NOMO-1 treated with DMSO at 0.1 percent for 48 hours (cell line): Measurements from ENCODE around the gene SLC22A4.

Source experiments
- DNase-seq: peaks from one replicate; lab custom pipeline; 2025; ENCODE audit not compliant: unreplicated experiment; lab: John Stamatoyannopoulos, UW

SLC22A4 gene

DNA sequence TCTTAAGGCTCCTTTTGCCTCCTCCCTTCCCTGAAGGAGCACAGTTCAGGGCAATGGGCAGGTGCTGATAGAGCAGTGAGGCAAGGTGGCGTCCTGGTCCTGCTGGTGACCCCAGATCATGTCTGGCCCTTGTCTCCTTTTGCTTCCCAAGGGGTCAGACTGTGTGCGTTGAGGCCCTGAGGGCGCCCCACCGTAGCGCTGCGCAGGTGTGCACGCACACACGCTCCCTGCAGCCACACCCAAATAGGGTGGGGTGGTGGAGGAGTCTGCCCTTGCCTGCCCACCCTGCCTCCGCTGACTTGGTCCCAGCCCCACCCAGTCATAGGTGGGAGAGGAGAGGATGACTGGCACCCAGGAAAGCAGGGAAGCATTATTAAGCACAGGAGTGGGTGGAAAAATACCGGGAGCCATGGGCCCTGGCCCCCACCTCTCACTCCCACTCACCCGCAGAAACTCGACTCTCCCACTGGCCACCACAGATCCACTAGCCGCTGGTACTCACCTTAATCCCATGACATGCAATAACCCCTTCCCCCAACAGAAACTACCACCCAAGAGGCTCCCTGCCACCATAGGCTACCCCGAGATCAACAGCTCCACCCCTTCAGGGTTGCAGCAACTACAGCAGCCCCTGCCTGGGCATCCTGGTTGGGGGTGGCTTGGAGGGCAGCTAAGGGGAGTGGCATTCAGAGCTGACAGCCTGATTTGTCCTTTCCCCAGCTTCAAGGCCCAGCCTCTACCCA, 20.0 kb upstream of the SLC22A4 start:
- no peak for DNase-seq

DNA sequence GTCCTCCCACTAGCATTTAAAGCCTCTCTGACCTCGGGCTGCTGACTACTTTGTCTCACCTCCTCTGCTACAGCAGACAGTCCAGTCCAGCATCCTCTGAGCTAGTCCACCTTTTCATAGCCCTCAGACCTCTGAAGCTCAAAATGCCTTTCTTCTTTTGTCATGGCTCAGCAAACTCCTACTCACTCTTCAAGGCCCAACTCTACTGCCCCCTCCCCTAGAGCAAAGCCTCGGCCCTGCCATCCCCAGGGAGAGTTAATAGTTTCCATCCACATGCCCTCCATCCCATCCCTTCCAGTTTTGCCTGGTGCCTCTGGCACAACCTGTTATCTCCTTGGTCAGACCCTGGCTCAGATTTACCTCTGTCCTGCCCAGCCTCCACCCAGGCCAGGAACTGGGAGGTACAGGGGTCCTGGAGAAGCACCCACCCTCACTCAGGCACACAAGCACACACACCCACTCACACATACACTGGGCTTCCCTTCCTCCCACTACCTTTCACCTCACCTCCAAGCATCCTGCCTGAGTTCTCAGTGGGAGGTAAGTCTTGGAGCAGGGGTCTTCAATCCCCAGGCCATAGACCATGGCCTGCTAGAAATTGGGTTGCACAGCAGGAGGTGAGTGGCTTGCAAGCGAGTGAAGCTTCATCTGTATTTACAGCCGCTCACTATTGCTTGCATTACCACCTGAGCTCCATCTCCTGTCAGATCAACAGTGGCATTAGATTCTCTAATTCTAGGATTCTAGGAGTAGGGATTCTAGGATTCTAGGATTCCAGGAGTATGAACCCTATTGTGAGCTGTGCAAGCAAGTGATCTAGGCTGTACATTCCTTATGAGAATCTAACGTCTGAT, 18.6 kb upstream of the SLC22A4 start:
- no peak for DNase-seq

DNA sequence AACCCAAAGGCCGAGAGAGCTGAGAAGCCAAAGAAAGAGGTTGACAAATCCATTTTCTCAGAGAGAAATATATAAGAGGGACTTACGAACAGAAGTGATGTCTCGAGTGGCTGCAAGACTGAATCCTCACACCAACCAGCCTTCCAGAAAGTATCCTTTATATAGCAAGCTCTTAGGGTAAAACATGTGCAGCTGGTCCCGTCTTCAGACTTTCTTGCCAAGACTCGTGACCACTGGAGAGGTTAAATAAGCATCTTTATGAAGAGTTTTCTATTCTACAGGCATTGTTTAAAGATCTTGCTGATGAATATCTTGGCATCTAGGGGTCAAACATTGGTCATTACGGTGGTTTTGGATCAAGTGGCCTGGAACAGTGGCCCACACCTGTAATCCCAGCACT, 16.9 kb upstream of the SLC22A4 start:
- no peak for DNase-seq

DNA sequence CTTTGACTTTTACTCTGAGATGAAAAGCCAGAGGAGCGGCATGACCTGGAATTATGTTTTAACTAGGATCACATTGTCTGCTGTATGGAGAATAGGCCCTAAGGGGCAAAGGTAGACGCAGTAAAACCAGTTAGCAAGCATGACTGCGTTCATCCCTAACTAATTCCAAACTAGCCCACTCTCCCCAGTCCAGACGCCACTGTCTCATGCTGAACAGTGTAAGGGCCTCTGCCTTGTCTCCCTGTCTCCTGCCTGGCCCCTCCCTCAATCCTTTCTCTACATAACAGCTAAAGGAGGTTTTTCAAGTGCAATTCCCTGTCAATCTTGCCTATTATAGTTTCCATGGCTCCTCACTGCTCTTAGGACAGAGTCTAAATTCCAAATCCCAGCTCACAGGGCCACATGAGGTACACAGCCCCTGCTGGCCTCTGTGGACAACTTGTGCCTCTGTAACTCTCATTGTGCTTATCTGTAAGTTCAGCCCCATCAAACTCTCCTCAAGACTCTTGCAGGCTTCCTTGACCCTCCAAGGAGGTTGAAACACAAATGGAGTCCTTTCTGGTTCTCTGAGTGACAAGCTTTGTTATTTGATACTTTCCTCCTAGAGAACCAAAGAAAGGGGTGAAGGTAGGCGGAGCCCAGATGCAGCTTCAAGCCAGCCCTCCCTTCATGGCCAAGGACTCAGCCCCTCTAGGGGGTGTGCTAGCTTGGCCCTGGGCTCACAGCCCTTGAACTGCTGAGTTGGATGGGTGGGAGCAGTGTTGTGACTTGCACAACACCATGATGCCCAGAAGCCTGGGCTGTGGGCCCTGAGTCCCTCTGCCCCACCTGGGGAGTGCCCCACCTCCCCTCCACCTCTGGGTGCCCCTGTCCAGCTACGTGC, 16.0 kb upstream of the SLC22A4 start:
- DNase-seq: no peak

DNA sequence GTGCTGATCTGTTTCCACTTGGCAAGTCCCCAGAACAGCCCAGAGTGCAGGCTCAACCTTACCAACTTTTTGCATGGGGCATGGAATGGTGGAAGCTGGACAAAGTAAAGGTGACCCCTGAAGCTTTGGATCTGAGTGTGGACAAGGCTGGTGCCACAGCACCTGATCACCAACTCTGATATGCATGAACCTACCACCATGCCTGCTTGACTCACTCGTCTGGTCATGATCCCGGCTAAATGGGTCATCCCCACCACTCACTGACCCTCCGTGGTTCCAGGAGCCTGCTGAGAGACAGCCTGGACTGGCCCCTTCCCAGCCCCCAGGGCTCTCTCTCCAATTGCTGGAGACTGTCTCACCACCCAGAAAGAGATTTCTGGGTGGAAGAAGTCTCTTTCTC, 14.4 kb upstream of the SLC22A4 start:
- DNase-seq: no peak

DNA sequence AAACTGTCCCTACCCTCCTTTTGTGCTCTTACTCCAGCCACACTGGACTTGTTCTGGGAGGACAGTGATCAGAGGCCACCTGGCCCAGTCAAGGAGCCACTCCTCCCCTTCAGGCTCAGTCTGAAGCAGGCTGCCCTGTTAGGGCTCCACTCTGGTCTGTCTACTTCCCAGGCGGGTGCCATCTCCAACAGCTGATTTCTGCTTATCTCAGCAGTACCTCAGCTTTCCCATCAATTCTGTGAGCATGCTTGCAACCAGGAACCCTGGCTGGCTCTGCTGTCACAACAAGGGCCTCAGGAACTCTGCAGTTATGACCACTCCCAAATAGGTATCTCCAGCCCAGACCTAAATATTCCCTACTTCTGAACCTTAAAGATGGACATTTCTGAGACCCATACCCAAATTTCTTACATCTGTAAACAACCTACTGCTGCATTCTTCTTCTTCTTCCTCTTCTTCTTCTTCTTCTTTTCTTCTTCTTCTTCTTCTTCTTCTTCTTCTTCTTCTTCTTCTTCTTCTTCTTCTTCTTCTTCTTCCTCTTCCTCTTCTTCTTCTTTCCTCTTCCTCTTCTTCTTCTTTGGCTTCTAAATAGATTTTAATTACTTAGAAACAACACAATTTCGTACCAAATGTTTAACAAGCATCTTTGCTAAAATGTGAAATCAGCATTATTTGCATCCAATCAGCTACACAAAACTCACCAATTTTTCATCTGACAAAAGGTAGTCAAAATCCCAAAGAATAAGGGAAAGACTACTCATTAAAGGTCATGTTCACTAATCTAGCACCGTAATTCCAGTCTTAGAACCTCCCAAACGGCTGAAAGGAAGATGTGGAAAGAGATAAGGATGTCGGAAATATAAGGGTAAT, 13.6 kb upstream of the SLC22A4 start:
- no peak for DNase-seq

DNA sequence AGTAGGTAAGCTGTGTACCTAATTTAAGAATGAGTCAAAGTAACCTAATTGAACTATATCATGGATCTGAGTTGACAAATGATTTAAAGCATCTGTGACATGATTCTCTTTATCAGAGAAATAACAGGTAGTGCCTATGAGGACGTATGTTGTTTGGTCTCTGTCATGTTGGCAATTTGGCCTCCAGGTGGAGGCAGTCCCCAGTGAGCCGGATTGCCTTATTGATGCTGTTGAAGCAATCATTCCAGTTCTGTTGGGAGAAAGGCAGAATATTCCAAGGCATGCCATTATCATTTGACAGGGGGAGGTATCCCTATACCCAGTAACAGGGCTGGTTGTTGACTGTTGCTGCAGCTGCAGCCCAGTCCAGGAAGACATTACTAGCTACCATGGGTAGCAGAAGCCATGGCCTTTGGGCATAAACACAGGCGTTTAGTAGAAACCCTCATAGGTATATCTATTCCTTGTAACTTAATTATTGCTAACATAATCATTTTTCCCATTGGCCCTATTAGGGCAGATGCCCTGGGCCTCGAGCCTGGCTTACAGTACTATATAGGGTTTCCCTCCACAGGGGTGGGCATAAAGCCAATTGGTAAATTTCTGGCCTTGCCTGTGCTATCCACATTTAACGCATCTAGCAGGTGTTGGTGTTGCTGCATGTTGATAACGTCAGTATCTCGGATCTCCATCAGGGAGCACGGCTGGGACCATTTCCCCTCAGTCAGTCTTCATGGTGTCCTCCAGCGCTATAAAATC, 12.2 kb upstream of the SLC22A4 start:
- DNase-seq: no peak

DNA sequence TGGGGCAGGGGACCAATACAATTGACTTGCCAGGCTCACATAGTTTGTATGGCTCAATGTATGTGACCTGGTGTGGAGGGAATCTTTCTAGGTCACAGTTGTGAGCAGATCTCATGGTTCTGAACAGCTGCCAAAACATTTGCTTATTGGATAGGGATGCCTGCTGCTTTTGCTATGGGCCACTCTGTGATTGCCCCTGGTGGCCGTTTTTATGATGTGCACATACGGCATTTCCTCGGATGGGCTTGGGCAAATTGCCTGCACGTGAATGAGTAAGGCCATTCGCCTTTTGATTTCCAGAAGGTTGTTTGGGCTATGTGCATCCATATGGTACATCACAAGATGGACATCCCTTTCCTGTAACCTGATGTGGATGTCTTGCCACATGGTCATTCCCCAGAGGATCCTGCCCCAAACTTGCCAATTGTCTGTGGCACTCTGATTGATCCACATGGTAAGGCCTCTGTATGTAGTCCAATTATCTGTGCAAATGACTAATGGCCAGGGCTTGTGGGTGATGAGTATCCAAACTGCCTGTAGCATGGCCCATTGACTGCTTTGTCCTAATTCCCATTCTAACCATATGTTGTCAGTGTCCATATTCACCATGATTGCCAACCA, 10.7 kb upstream of the SLC22A4 start:
- no peak for DNase-seq

DNA sequence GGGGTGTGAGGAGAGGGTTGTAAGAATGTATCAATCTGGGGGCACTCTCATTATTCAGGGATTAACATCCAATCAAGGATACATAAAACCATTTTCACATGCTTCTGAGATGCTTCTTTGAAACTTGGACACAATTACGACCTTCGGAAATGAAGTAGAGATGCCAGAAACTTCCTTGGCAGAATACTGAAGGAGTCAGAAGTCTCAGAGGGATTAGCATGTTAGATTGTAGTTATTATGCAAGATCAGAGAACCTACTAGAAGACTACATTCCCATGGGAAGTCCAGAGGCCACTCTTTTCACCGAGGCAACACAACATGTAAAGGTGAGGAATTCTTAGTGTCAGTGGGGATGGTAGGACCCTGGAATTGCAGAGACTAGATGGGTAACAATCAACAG, 5.1 kb upstream of the SLC22A4 start:
- no peak for DNase-seq

DNA sequence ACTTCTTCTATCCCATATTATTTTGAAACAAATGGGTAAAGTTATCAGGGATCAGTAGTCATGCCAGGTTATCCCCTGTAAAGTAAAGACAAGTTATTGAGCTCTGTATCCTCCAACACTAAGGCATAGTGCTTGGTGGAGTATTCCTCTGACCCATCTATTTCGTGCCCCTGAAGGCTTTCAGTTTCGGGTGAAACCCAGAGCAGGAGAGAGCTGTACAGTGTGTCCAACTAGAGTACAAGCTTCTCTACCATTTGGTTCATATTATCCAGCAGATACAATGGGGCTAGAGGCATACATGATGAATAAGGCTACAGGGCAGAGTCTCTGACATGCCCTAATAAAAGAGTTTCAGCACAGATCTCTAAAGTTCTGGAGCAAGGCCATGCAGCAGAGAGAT, 3.2 kb upstream of the SLC22A4 start:
- DNase-seq: no peak

DNA sequence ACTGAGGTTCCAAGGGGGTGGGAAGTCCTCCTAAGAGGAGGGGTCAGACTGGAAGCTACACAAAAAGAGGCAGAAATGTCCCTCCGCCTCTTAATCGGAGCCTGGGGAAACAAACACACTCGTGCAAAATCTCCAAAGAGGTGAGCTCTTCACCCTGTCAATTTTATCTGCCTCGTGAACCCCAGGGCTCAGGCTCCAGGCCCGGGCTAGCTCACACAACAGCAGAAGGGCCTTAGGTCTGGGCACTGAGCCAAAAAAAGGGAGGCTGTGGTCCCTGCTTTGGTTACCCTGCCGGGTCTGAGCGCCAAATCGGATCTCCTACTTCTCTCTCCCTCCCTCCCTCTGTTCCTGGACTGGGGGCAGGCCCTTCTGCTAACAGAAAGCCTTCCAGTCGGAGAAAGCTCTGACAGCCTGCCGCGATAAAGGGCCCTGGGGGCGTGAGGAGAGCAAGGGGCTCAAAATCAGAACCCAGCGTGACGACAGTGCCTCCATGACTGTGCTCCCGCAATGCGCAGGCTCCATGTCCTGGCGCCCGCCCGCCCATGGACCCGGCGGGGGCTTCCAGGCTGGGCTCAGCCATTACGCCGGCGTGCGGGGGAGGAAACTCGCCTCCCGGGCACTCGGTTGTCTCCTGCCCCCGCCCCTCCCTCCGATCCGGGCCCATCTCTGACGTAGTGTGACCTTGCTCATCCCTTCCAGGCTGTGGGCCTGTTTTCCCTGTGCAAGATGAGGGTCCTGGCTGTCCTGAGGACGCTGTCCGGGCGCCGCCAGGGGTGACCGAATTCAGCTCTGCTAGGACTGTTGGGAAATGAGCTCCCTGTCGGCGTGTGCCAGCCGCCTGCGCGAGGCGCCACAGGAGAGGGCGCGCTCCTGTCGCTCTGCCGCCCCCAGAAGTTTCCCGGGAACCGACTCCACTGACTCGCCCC, 865 bp upstream of the SLC22A4 start:
- peak; percentile 70 for DNase-seq

DNA sequence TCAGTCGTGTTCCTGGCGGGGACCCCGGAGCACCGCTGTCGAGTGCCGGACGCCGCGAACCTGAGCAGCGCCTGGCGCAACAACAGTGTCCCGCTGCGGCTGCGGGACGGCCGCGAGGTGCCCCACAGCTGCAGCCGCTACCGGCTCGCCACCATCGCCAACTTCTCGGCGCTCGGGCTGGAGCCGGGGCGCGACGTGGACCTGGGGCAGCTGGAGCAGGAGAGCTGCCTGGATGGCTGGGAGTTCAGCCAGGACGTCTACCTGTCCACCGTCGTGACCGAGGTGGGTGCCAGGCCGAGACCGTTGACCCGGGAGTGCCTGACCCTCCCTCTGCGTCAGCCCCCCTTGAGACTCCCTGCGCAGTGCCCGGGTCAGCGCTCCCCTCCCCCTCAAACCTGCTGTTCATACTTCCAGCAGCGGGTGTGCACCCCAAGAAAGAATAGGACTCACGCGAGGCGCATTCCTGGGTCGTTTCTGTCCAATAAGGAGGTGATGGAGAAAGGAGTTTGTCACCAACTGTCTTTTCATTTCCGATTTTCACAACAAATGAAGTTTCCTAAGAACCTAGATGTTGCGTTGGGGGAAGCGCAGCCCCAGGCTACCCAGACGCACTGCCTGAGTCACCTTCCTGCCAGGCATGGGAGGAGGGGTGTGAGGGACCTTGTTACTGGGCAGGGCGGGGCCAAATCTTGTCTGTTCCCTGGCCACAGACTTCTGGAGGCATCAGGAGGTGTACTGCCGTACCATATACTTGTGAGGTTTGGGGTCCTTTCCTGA, 722 bp downstream of the SLC22A4 start:
- DNase-seq: peak; percentile 98

DNA sequence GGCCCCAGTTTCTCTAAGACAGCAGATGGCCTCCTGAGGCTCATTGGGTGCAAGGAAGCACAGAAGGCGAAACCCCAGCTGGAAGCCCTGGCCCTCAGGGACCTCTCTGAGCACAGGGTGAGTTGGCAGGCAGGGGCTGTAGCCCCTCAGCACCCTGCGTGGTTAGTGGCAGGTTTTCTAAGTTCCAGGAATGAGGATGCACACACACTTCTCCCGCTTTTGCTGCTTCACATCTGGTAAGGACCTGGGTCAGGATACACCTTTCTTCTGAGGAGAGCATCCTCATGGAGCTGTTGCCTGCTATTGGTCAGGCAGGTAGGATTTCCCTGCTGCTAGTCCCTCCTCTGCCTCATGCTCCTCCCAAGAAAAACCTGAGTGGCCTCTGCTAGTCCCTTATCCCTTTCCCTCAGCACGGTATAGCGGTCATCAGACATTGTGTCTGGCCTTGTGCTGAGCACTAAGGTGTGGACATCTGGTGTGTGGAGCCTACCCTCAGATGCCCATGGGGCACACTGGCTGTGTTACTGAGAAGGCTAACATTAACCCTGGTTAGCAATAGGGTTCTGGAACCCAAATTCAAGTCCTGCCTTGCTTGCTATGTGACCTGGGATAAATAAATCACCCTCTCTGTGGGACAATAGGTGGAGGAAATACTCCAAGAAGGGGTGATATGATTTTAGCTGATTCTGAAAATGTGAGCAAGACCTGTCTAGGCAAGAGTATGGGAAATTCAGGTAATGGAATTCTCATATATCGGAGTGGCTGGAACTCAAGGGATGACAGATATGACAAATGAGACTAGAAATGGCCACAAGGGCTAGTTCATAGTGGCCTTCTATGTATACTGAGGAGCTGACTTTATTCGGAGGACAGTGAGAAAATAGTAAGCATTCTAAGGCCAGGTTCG, 1.6 kb downstream of the SLC22A4 start:
- DNase-seq: no peak

DNA sequence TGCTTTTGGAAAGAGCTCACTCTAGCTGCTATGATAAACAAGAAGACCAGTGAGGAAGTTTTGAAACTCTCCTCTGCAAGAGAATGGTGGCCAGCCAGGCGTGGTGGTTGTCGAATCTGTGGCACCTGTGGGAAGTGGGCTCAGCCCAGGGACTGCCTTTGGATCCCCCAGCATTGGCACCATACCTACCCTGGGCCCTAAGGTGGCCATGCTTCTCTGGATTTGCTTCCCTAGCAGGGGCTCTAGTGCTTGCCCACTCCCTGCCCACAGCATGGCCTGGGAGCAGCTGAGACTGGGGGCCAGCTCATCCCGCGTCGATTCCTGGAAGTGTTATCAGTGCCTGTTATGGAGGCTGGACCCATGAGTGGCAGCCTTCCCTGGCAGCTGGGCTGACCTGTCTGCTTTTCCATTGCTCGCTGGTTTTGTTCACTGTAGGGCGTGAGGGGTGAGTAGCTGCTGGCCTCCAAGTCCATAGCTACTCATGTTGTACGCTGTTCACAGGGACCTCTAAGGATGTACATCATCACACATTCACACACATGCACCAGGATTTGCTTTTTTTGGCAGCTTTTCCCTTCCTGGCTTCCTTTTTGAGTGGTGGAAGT, 2.3 kb downstream of the SLC22A4 start:
- no peak for DNase-seq

DNA sequence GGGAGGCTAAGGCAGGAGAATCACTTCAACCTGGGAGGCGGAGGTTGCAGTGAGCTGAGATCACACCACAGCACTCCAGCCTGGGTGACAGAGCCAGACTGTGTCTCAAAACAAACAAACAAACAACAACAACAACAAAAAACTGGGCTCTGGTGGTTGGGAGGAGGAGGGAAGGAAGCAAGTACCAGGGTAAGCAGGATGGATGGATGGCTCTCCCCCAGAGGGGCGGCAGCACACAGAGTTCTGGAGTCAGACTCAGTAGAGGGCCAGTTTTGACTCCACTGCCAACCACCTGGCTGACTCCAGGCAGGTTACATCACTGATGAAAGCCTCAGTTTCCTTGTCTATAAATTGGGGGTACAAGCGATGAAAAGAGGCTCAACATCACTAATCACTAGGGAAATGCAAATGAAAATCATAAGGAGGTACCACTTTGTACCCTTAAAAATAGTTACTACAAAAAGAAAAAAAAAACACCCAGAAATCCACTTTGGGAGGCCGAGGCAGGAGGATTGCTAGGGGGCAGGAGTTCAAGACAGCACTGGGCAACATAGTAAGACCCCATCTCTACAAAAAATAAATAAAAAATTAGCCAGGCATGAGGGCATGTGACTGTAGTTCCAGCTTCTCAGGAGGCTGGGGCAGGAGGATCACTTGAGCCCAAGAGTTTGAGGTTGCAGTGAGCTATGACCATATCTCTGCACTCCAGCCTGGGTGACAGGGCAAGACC, 3.2 kb downstream of the SLC22A4 start:
- no peak for DNase-seq
